Measurements from ENCODE around the gene COMMD8. TPM values are rescaled to one million over a fixed set of nuclear protein-coding genes. Genes with fewer than 3 reads are reported as not detected.

COMMD8 gene
- total RNA-seq, 1 experiment from 2014 or later: 27.4 TPM

DNA sequence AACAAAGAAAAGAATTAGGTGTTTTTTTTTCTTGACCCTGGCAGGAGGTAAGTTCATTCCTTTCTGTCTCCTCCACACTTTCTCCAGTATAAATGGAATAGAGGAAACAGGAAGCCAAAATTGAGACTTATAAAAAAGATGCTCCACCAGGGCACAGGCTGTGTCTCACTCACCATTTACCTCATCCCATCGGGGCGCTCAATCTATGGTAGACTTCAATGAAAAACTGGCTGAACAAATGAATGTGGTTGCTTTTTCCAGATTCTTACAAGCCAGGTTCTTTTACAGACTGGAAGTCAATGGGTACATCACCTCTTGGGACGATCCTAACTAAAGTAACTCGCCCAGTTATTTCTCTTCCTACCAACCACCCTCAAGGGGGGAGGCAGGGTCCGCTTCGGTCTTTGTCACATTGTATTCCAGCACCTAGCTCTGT, 685 bp downstream of the COMMD8 start:
- TF ChIP-seq EZH2 (IDR thresholded peaks at IDR 0.05; ENCODE audit: low read depth): no peak
- TF ChIP-seq, protein P1, sequence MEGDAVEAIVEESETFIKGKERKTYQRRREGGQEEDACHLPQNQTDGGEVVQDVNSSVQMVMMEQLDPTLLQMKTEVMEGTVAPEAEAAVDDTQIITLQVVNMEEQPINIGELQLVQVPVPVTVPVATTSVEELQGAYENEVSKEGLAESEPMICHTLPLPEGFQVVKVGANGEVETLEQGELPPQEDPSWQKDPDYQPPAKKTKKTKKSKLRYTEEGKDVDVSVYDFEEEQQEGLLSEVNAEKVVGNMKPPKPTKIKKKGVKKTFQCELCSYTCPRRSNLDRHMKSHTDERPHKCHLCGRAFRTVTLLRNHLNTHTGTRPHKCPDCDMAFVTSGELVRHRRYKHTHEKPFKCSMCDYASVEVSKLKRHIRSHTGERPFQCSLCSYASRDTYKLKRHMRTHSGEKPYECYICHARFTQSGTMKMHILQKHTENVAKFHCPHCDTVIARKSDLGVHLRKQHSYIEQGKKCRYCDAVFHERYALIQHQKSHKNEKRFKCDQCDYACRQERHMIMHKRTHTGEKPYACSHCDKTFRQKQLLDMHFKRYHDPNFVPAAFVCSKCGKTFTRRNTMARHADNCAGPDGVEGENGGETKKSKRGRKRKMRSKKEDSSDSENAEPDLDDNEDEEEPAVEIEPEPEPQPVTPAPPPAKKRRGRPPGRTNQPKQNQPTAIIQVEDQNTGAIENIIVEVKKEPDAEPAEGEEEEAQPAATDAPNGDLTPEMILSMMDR (conservative IDR thresholded peaks at IDR 0.05): no peak
- Histone ChIP-seq H3K36me3 (ENCODE audit: low read depth) (no peaks in the 10 kb centered on the region; the same call in 1 of the 2 replicates), H2AFZ (peak overlapping the region; percentile 96), H3K9me3 (ENCODE audit: insufficient read depth, low read depth) (no peaks in the 10 kb centered on the region), H3K27ac (peak overlapping the region; percentile 32), H3K9me2 (ENCODE audit: insufficient read depth) (no peaks in the 10 kb centered on the region), H3K4me3 (peak overlapping the region; percentile 80), H3K4me2 (peak overlapping the region; percentile 98), H4K20me1 (ENCODE audit: insufficient read depth) (no peaks in the 10 kb centered on the region), H3K4me1 (replicated peaks; ENCODE audit: insufficient read depth) (peaks cover 17% of the 10 kb centered on the region), H3K79me2 (ENCODE audit: low read depth) (no peaks in the 10 kb centered on the region; the same call in none of the 2 replicates), H3F3A (ENCODE audit: insufficient read depth, low read depth) (peaks cover 11% of the 10 kb centered on the region; the same call in 1 of the 2 replicates), H3K27me3 (ENCODE audit: insufficient read depth, low read depth) (no peaks in the 10 kb centered on the region)
- intact Hi-C loops (cut with micrococcal nuclease; ENCODE audit: unreplicated experiment): loop anchor here (2.0 kb wide), 3 partner anchors 22 to 102 kb away; partner anchors contain the start of gene ATP10D
- BruUV-seq (replicated peaks): TSS peak; percentile 64
- ChIA-PET POLR2A (ENCODE audit: unreplicated experiment) (interaction anchor here (0.6 kb wide), 1 partner anchor 19 kb away, joined by 4 read pairs; no protein-coding TSS in a partner anchor), CTCF (interaction anchor here (0.7 kb wide), 1 partner anchor 31 kb away, joined by 5 read pairs; no protein-coding TSS in a partner anchor)
- DNase-seq: no peak

DNA sequence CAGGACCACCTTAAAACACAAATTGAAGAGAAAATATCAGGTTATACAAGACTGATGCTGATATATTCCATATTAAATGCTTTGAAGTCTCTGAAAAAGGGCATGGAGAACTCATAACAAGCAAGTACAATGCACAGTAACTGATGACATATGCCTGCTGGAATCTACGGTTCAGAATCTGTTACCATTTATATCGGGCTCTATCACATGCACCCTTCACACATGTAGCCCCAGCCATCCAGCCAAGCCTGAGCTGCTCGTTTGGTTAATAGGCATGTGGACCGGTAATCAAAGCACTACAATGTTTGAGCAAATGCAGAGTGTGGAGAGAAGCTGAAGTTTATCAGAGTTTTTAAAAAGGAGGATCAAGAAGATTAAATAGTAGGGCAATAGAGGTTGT, 11.8 kb downstream of the COMMD8 start:
- no peak overlapping the region for H3K27ac ChIP-seq
- no peaks in the 10 kb centered on the region for H4K20me1 ChIP-seq (ENCODE audit: insufficient read depth)
- H3K9me3 ChIP-seq (ENCODE audit: insufficient read depth, low read depth): no peaks in the 10 kb centered on the region
- ChIA-PET POLR2A (ENCODE audit: unreplicated experiment) (no interaction called here), CTCF (no interaction called here)
- TF ChIP-seq EZH2 (IDR thresholded peaks at IDR 0.05; ENCODE audit: low read depth): no peak
- intact Hi-C loops (cut with micrococcal nuclease; ENCODE audit: unreplicated experiment): no loop called here
- H3K4me2 ChIP-seq: no peak overlapping the region
- H2AFZ ChIP-seq: no peak overlapping the region
- H3K9me2 ChIP-seq (ENCODE audit: insufficient read depth): no peaks in the 10 kb centered on the region; the same call in 1 of the 2 replicates
- no peaks in the 10 kb centered on the region; the same call in 1 of the 2 replicates for H3F3A ChIP-seq (ENCODE audit: insufficient read depth, low read depth)
- H3K36me3 ChIP-seq (ENCODE audit: low read depth): peaks cover 14% of the 10 kb centered on the region; the same call in 1 of the 2 replicates
- no peak overlapping the region for H3K4me3 ChIP-seq
- no peak for DNase-seq
- H3K27me3 ChIP-seq (ENCODE audit: insufficient read depth, low read depth): no peaks in the 10 kb centered on the region
- H3K4me1 ChIP-seq (replicated peaks; ENCODE audit: insufficient read depth): no peaks in the 10 kb centered on the region
- no peaks in the 10 kb centered on the region for H3K79me2 ChIP-seq (ENCODE audit: low read depth)
- no TSS peak for BruUV-seq (replicated peaks)

DNA sequence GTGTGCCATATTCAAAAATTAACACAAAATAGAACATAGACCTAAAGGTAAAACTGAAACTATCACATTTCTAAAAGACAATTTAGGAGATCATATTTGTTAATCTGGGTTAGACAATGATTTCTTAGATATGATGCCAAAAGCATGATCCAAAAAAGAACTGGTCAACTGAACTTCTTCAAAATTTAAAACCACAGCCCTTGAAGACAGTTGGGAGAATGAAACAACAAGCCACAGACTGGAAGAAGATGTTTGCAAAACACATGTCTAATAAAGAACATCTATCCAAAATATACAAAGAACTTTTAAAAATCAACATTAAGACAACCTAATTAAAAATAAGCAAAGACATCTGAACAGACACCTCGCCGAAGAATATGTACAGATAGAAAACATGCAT, 19.5 kb downstream of the COMMD8 start:
- CTCF ChIA-PET: no interaction called here
- H2AFZ ChIP-seq: no peak overlapping the region
- intact Hi-C loops (cut with micrococcal nuclease; ENCODE audit: unreplicated experiment): no loop called here

More for the DNA sequence above, 19.5 kb downstream of the COMMD8 start:
- Histone ChIP-seq H3K36me3 (ENCODE audit: low read depth) (no peaks in the 10 kb centered on the region), H3K27ac (no peak overlapping the region), H3K79me2 (ENCODE audit: low read depth) (no peaks in the 10 kb centered on the region), H3K9me2 (ENCODE audit: insufficient read depth) (peaks cover 6% of the 10 kb centered on the region; the same call in 1 of the 2 replicates), H3K27me3 (ENCODE audit: insufficient read depth, low read depth) (no peaks in the 10 kb centered on the region), H3K4me1 (replicated peaks; ENCODE audit: insufficient read depth) (no peaks in the 10 kb centered on the region), H3K4me3 (no peak overlapping the region), H3K4me2 (no peak overlapping the region), H3F3A (ENCODE audit: insufficient read depth, low read depth) (no peaks in the 10 kb centered on the region), H3K9me3 (ENCODE audit: insufficient read depth, low read depth) (no peaks in the 10 kb centered on the region), H4K20me1 (ENCODE audit: insufficient read depth) (no peaks in the 10 kb centered on the region)
- no peak for DNase-seq
- no peak for TF ChIP-seq EZH2 (IDR thresholded peaks at IDR 0.05; ENCODE audit: low read depth)
- TF ChIP-seq, protein P1 (conservative IDR thresholded peaks at IDR 0.05): no peak
- no TSS peak for BruUV-seq (replicated peaks)
- POLR2A ChIA-PET (ENCODE audit: unreplicated experiment): no interaction called here
